Caco-2 (cell line): ENCODE data around the gene IER5L. TPM values are rescaled to one million over a fixed set of nuclear protein-coding genes. Genes with fewer than 3 reads are reported as not detected.
"Not testable (repeated sequence)": the region's sequence is repeated elsewhere in the genome, so short reads cannot be mapped to it uniquely, and the experiment has no call there.

ENCODE experiments used
- BruUV-seq: library from RNA; stranded (reverse); fragments of 400-500 nt; replicated peaks from 2 replicates; lab custom pipeline; 2021; lab: Mats Ljungman, UMichigan
- CTCF ChIA-PET: fragments of 300-600 bp; sonication (Branson Sonifier 250); formaldehyde crosslinking; loops from one replicate; lab custom pipeline; 2022; ENCODE audit warnings: antibody characterized with exemption; lab: Charles Lee
- POLR2A ChIA-PET: fragments of 300-600 bp; sonication (Branson Sonifier 250); formaldehyde crosslinking; loops from one replicate; lab custom pipeline; 2022; ENCODE audit warnings: antibody characterized with exemption; lab: Charles Lee
- DNase-seq, 2 experiments: peaks; one replicate each; pipeline versions ENCODE4 v3.0.0 to v3.0.0-alpha.2; 2020 to 2022
- H3K27me3 ChIP-seq: replicated peaks from 2 replicates; pipeline ENCODE4 v1.6.0; 2011; ENCODE audit warnings: low read length; ENCODE audit not compliant: control insufficient read depth, insufficient read depth
- H3K36me3 ChIP-seq: 2 replicates; pipeline ENCODE4 v1.5.1; 2011; ENCODE audit warnings: low read length; ENCODE audit not compliant: control insufficient read depth, insufficient read depth
- H3K4me1 ChIP-seq: fragments of 250-450 bp; sonication (Bioruptor Pico); 2 replicates; pipeline ENCODE4 v1.5.1; 2020; ENCODE audit warnings: mild to moderate bottlenecking
- H3K4me3 ChIP-seq: 2 replicates; pipeline ENCODE4 v1.5.1; 2011; ENCODE audit warnings: low read depth, mild to moderate bottlenecking, control low read depth, low read length
- H3K9me3 ChIP-seq: fragments of 250-450 bp; sonication (Bioruptor Pico); 2 replicates; pipeline ENCODE4 v1.5.1; 2020; ENCODE audit warnings: mild to moderate bottlenecking, moderate library complexity
- H3K27ac Mint-ChIP-seq: one replicate; pipeline ENCODE4 v1.8.0; 2022; ENCODE audit warnings: mixed read lengths; ENCODE audit not compliant: unreplicated experiment
- H3K27me3 Mint-ChIP-seq: one replicate; pipeline ENCODE4 v1.8.0; 2022; ENCODE audit warnings: mixed read lengths; ENCODE audit not compliant: insufficient read depth, unreplicated experiment
- H3K36me3 Mint-ChIP-seq: one replicate; pipeline ENCODE4 v1.8.0; 2022; ENCODE audit warnings: mild to moderate bottlenecking, mixed read lengths; ENCODE audit not compliant: insufficient read depth, unreplicated experiment
- H3K4me1 Mint-ChIP-seq: one replicate; pipeline ENCODE4 v1.8.0; 2022; ENCODE audit warnings: low read depth, mixed read lengths; ENCODE audit not compliant: unreplicated experiment
- H3K4me3 Mint-ChIP-seq: one replicate; pipeline ENCODE4 v1.8.0; 2022; ENCODE audit warnings: mild to moderate bottlenecking, moderate library complexity, mixed read lengths; ENCODE audit not compliant: unreplicated experiment
- H3K9me3 Mint-ChIP-seq: one replicate; pipeline ENCODE4 v1.8.0; 2022; ENCODE audit warnings: mixed read lengths; ENCODE audit not compliant: unreplicated experiment
- intact Hi-C: fragments of 100-400 bp; cut with micrococcal nuclease; formaldehyde crosslinking; loops from one replicate; pipeline ENCODE4 v1.10.0; 2022; ENCODE audit not compliant: unreplicated experiment
- total RNA-seq: library from RNA; stranded (reverse); gene quantifications from 2 replicates; pipeline ENCODE4 v1.2.3, GENCODE V29; 2022
- TF ChIP-seq, protein P1 (sequence below), 2 experiments: fragments of 200-600 bp in 1 of 2; IDR thresholded peaks; 1 replicate in 1 of 2; 2 replicates in 1 of 2; pipeline versions ENCODE4 v1.5.1 to v1.8.0; 2011 to 2022; ENCODE audit warnings: antibody characterized with exemption in 1 of 2, control low read depth in 1 of 2, inconsistent platforms in 1 of 2, low read depth in 1 of 2, low read length in 1 of 2, mild to moderate bottlenecking in 1 of 2, moderate library complexity in 1 of 2; ENCODE audit not compliant: insufficient read depth in 1 of 2, severe bottlenecking in 1 of 2, unreplicated experiment in 1 of 2

IER5L gene
- total RNA-seq, 1 experiment from 2014 or later = 3.9 TPM

DNA sequence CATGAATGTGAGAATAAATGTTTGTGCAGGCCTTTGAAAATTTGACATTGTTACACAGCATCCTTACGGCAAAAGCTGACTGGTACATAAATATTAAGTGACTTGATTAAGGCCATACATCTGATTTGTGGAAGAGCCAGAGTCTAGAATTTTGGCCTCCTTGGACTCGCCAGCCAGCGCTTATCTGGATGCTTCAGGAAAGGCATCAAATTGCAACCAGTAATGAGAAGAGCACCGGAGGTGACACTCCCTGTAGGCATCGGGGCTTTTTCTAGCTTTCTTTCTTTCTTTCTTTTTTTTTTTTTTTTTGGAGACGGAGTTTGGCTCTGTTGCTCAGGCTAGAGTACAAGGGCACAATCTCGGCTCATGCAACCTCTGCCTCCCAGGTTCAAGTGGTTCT lies 13.2 kb upstream of the IER5L start:
- no peaks in the 10 kb centered on the region for H3K36me3 ChIP-seq
- H3K36me3 Mint-ChIP-seq = no peaks in the 10 kb centered on the region
- H3K9me3 ChIP-seq = no peaks in the 10 kb centered on the region; the same call in 1 of the 2 replicates
- H3K27ac Mint-ChIP-seq = no peak overlapping the region
- ChIA-PET POLR2A (interaction anchor here (0.6 to 1.3 kb wide), 3 partner anchors 13 to 1387 kb away, joined by 3 to 7 read pairs (median 5); partner anchors contain the start of gene IER5L), CTCF (interaction anchor here (0.9 kb wide), 1 partner anchor 49 kb away, joined by 3 read pairs; no protein-coding TSS in a partner anchor)
- H3K4me1 ChIP-seq = peaks cover 5% of the 10 kb centered on the region; the same call in 1 of the 2 replicates
- H3K4me3 ChIP-seq = no peak overlapping the region
- no peaks in the 10 kb centered on the region for H3K4me1 Mint-ChIP-seq
- no peaks in the 10 kb centered on the region for H3K27me3 ChIP-seq
- H3K9me3 Mint-ChIP-seq = no peaks in the 10 kb centered on the region
- TF ChIP-seq, protein P1, sequence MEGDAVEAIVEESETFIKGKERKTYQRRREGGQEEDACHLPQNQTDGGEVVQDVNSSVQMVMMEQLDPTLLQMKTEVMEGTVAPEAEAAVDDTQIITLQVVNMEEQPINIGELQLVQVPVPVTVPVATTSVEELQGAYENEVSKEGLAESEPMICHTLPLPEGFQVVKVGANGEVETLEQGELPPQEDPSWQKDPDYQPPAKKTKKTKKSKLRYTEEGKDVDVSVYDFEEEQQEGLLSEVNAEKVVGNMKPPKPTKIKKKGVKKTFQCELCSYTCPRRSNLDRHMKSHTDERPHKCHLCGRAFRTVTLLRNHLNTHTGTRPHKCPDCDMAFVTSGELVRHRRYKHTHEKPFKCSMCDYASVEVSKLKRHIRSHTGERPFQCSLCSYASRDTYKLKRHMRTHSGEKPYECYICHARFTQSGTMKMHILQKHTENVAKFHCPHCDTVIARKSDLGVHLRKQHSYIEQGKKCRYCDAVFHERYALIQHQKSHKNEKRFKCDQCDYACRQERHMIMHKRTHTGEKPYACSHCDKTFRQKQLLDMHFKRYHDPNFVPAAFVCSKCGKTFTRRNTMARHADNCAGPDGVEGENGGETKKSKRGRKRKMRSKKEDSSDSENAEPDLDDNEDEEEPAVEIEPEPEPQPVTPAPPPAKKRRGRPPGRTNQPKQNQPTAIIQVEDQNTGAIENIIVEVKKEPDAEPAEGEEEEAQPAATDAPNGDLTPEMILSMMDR (IDR thresholded peaks at IDR 0.05; ENCODE audit: insufficient read depth in 1 of 2, low read depth in 1 of 2, low read length in 1 of 2, severe bottlenecking in 1 of 2, unreplicated experiment in 1 of 2) = no peak
- no peak for DNase-seq
- no TSS peak for BruUV-seq
- no peak overlapping the region for H3K4me3 Mint-ChIP-seq
- intact Hi-C loops = no loop called here
- no peaks in the 10 kb centered on the region for H3K27me3 Mint-ChIP-seq

DNA sequence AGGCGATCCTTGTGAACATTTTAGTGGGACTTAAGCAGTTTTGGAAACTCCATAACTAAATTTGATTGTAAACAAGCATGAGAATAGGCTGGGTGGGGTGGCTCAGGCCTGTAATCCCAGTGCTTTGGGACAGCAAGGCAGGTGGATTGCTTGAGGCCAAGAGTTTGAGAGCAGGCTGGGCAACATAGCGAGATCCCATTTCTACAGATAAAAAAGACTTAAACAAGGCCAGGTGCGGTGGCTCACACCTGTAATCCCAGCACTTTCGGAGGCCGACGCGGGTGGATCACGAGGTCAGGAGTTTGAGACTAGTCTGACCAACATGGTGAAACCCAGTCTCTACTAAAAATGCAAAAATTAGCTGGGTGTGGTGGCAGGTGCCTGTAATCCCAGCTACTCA lies 11.9 kb upstream of the IER5L start:
- H3K36me3 ChIP-seq, H3K4me3 Mint-ChIP-seq, H3K9me3 ChIP-seq, BruUV-seq, CTCF ChIA-PET, H3K27ac Mint-ChIP-seq, H3K27me3 Mint-ChIP-seq, H3K9me3 Mint-ChIP-seq, intact Hi-C loops, H3K4me1 ChIP-seq, H3K36me3 Mint-ChIP-seq, H3K4me1 Mint-ChIP-seq, DNase-seq, H3K4me3 ChIP-seq, H3K27me3 ChIP-seq: not testable (repeated sequence)
- POLR2A ChIA-PET = interaction anchor here (1.3 kb wide), 1 partner anchor 12 kb away, joined by 7 read pairs; the partner anchor contains the start of gene IER5L

DNA sequence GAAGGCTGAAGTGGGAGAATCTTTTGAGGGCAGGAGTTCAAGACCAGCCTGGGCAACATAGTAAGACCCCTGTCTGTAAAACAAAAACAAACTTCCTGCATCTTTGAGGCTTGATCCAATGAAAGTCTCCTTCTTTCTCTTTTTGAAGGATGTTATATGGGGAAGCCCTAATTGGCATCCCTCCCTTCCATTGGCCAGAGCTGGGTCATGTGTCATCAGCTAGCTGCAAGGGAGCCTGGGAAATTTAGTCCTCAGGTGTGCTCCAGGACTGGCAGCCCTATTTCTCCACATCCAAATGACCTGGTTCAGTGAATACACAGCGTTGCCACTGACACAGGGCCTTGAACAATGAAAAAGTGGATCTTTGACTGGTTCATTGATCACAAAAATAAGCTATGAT lies 9.0 kb upstream of the IER5L start:
- Mint-ChIP-seq H3K9me3 (no peaks in the 10 kb centered on the region), H3K4me1 (peaks cover 17% of the 10 kb centered on the region), H3K27me3 (no peaks in the 10 kb centered on the region), H3K27ac (no peak overlapping the region), H3K4me3 (no peak overlapping the region), H3K36me3 (peaks cover 3% of the 10 kb centered on the region)
- Histone ChIP-seq H3K9me3 (no peaks in the 10 kb centered on the region; the same call in 1 of the 2 replicates), H3K4me1 (peaks cover 28% of the 10 kb centered on the region), H3K36me3 (no peaks in the 10 kb centered on the region), H3K4me3 (no peak overlapping the region), H3K27me3 (no peaks in the 10 kb centered on the region)
- CTCF ChIA-PET = no interaction called here
- intact Hi-C loops = no loop called here
- POLR2A ChIA-PET = no interaction called here
- TF ChIP-seq, protein P1 (IDR thresholded peaks at IDR 0.05; ENCODE audit: insufficient read depth in 1 of 2, low read depth in 1 of 2, low read length in 1 of 2, severe bottlenecking in 1 of 2, unreplicated experiment in 1 of 2) = no peak
- no TSS peak for BruUV-seq
- DNase-seq = no peak
